IMR-90 (cell line): ENCODE data around the gene ANP32A. TPM values are rescaled to one million over a fixed set of nuclear protein-coding genes. Genes with fewer than 3 reads are reported as not detected.
"Not testable (repeated sequence)": the region's sequence is repeated elsewhere in the genome, so short reads cannot be mapped to it uniquely, and the experiment has no call there.

ENCODE experiments used
- ATAC-seq: fragments of 200-7000 bp; cut with Tn5 transposase; 2 replicates; pipeline ENCODE4 v1.9.1; 2020; ENCODE audit warnings: low read depth, mild to moderate bottlenecking, moderate library complexity
- BruUV-seq: library from RNA; stranded (reverse); fragments of 400-500 nt; replicated peaks from 2 replicates; lab custom pipeline; 2021; lab: Mats Ljungman, UMichigan
- CTCF ChIA-PET: fragments of 300-600 bp; formaldehyde crosslinking; extraction: SDS; loops from one replicate; lab custom pipeline; 2021; ENCODE audit warnings: antibody characterized with exemption; lab: Yijun Ruan, JAX
- POLR2A ChIA-PET: fragments of 300-600 bp; sonication (Branson Sonifier 250); formaldehyde crosslinking; loops from one replicate; lab custom pipeline; 2022; ENCODE audit warnings: antibody characterized with exemption; ENCODE audit not compliant: unreplicated experiment; lab: Charles Lee
- DNase-seq: peaks from one replicate; pipeline ENCODE4 v3.0.0; 2013
- H2AFZ ChIP-seq: replicated peaks from 2 replicates; pipeline ENCODE3; 2013; ENCODE audit warnings: low read length, mild to moderate bottlenecking; ENCODE audit not compliant: poor library complexity
- H2AK5ac ChIP-seq: 2 replicates; pipeline ENCODE4 v1.6.1; 2013; ENCODE audit warnings: low read depth, low read length, inconsistent platforms
- H2AK9ac ChIP-seq: replicated peaks from 2 replicates; pipeline ENCODE3; 2013; ENCODE audit warnings: mild to moderate bottlenecking, low read depth, low read length, moderate library complexity; ENCODE audit not compliant: poor library complexity
- H2BK120ac ChIP-seq: 2 replicates; pipeline ENCODE4 v1.6.1; 2013; ENCODE audit warnings: low read depth, low read length, inconsistent platforms
- H2BK15ac ChIP-seq: 3 replicates; pipeline ENCODE4 v1.6.1; 2013; ENCODE audit warnings: low read depth, low read length, inconsistent platforms
- H2BK20ac ChIP-seq: 2 replicates; pipeline ENCODE4 v1.6.1; 2013; ENCODE audit warnings: low read depth, mild to moderate bottlenecking, inconsistent platforms, low read length, moderate library complexity
- H2BK5ac ChIP-seq: 2 replicates; pipeline ENCODE4 v1.6.1; 2013; ENCODE audit warnings: mild to moderate bottlenecking, low read depth, low read length, inconsistent platforms; ENCODE audit not compliant: poor library complexity, severe bottlenecking
- H3K14ac ChIP-seq: replicated peaks from 2 replicates; pipeline ENCODE4 v1.6.1; 2013; ENCODE audit warnings: low read depth, low read length, inconsistent platforms
- H3K18ac ChIP-seq: 2 replicates; pipeline ENCODE4 v1.6.1; 2013; ENCODE audit warnings: low read depth, low read length, control low read depth
- H3K23ac ChIP-seq: 2 replicates; pipeline ENCODE4 v1.6.1; 2013; ENCODE audit warnings: low read depth, low read length, inconsistent platforms
- H3K27ac ChIP-seq: 2 replicates; pipeline ENCODE4 v1.5.1; 2013; ENCODE audit warnings: mild to moderate bottlenecking, control low read depth, low read length; ENCODE audit not compliant: insufficient read depth
- H3K27me3 ChIP-seq: 2 replicates; pipeline ENCODE4 v1.6.1; 2013; ENCODE audit warnings: low read length; ENCODE audit not compliant: control insufficient read depth, insufficient read depth
- H3K36me3 ChIP-seq: 2 replicates; pipeline ENCODE4 v1.6.1; 2013; ENCODE audit warnings: low read length, mixed read lengths; ENCODE audit not compliant: control insufficient read depth, insufficient read depth
- H3K4ac ChIP-seq: 2 replicates; pipeline ENCODE4 v1.6.1; 2013; ENCODE audit warnings: low read depth, low read length, inconsistent platforms
- H3K4me1 ChIP-seq: 2 replicates; pipeline ENCODE4 v1.6.1; 2013; ENCODE audit warnings: low read length, mixed read lengths; ENCODE audit not compliant: control insufficient read depth, insufficient read depth
- H3K4me2 ChIP-seq: 2 replicates; pipeline ENCODE4 v1.6.1; 2013; ENCODE audit warnings: low read depth, mild to moderate bottlenecking, control low read depth, low read length, moderate library complexity
- H3K4me3 ChIP-seq: 2 replicates; pipeline ENCODE4 v1.5.1; 2013; ENCODE audit warnings: low read depth, mild to moderate bottlenecking, control low read depth, low read length, moderate library complexity; ENCODE audit not compliant: insufficient read depth
- H3K56ac ChIP-seq: 2 replicates; pipeline ENCODE4 v1.6.1; 2013; ENCODE audit warnings: low read length, inconsistent platforms; ENCODE audit not compliant: insufficient read depth; ENCODE audit errors: extremely low read depth
- H3K79me1 ChIP-seq, 2 experiments: 2 replicates each; pipeline ENCODE4 v1.6.1; 2013; ENCODE audit warnings: low read length in 2 of 2, inconsistent platforms in 1 of 2, low read depth in 1 of 2
- H3K9ac ChIP-seq: 2 replicates; pipeline ENCODE4 v1.6.1; 2013; ENCODE audit warnings: low read depth, low read length, control low read depth
- H3K9me1 ChIP-seq: 2 replicates; pipeline ENCODE4 v1.6.1; 2013; ENCODE audit warnings: low read length, inconsistent platforms; ENCODE audit not compliant: insufficient read depth
- H3K9me3 ChIP-seq: 2 replicates; pipeline ENCODE4 v1.6.1; 2013; ENCODE audit warnings: low read length; ENCODE audit not compliant: control insufficient read depth, insufficient read depth
- H4K20me1 ChIP-seq: 2 replicates; pipeline ENCODE4 v1.6.1; 2013; ENCODE audit warnings: low read length, inconsistent platforms; ENCODE audit not compliant: insufficient read depth
- H4K5ac ChIP-seq: 2 replicates; pipeline ENCODE4 v1.6.1; 2013; ENCODE audit warnings: mild to moderate bottlenecking, low read depth, low read length, control low read depth
- H4K8ac ChIP-seq, 2 experiments: 2 replicates each; pipeline ENCODE4 v1.6.1; 2013; ENCODE audit warnings: low read depth in 2 of 2, low read length in 2 of 2, control low read depth in 1 of 2, inconsistent platforms in 1 of 2
- H4K91ac ChIP-seq: 2 replicates; pipeline ENCODE4 v1.6.1; 2013; ENCODE audit warnings: low read depth, low read length, inconsistent platforms; ENCODE audit not compliant: insufficient read depth
- CEBPB ChIP-seq: IDR thresholded peaks from 2 replicates; pipeline ENCODE4 v1.6.1; 2012; ENCODE audit warnings: low read depth, low read length, improper control_type of control experiment
- ELK1 ChIP-seq: fragments of 150-350 bp; IDR thresholded peaks from 2 replicates; pipeline ENCODE4 v1.6.1; 2016; ENCODE audit warnings: low read depth, mild to moderate bottlenecking, low read length, moderate library complexity, borderline replicate concordance
- WGBS, 2 experiments: methylation state at CpG; one replicate each; pipeline versions ENCODE4 v1.1.5 to v1.1.7; 2013; ENCODE audit warnings: missing lambda C conversion rate in 2 of 2; ENCODE audit not compliant: insufficient read length in 1 of 2; ENCODE audit errors: extremely low coverage in 2 of 2; 5-methylcytosine and 5-hydroxymethylcytosine counted together
- dilution Hi-C: fragments of 300-500 bp; cut with HindIII; formaldehyde crosslinking; loops from one replicate; pipeline ENCODE4 v1.14.3; 2018; ENCODE audit warnings: low sequenced_read_pairs; ENCODE audit not compliant: unreplicated experiment
- in situ Hi-C: fragments of 300-500 bp; cut with MboI; formaldehyde crosslinking; loops from 3 replicates; pipeline ENCODE4 v1.14.3; 2019; ENCODE audit warnings: low sequenced_read_pairs, inconsistent platforms, mixed read lengths
- intact Hi-C: fragments of 100-400 bp; cut with micrococcal nuclease; formaldehyde crosslinking; loops from 2 replicates; pipeline ENCODE4 v1.10.0; 2022
- polyA plus RNA-seq, 3 experiments: library from polyadenylated mRNA; depleted of rRNA; stranded (reverse); fragments of >200 nt; gene quantifications; 2 replicates each; pipeline ENCODE4 v1.2.3, GENCODE V29; 2012; ENCODE audit warnings: low replicate concordance in 1 of 3
- total RNA-seq: library from RNA; depleted of rRNA; stranded (reverse); fragments of >200 nt; gene quantifications from 2 replicates; pipeline ENCODE4 v1.2.3, GENCODE V29; 2012

ANP32A gene
- total and polyA plus RNA-seq, 2 of the 4 experiments (the other 2 are of a cell fraction): 62.4 to 72.8 TPM

GRCh38 chr15:68763063-68763462, 57.6 kb downstream of the ANP32A start:
- no peak overlapping the region for H2BK120ac ChIP-seq
- CTCF ChIA-PET: no interaction called here
- no peak overlapping the region for H3K4me3 ChIP-seq
- H3K9me3 ChIP-seq: no peaks in the 10 kb centered on the region
- H3K9ac ChIP-seq: no peak overlapping the region
- POLR2A ChIA-PET: no interaction called here
- no peak overlapping the region for H2AK5ac ChIP-seq
- H2BK15ac ChIP-seq: no peak overlapping the region
- no peak overlapping the region for H3K27ac ChIP-seq
- intact Hi-C loops (no loop called here), in situ Hi-C loops (no loop called here), dilution Hi-C loops (no loop called here)
- peaks cover 3% of the 10 kb centered on the region for H3K27me3 ChIP-seq
- no TSS peak for BruUV-seq
- no peaks in the 10 kb centered on the region for H3K36me3 ChIP-seq
- H2AFZ ChIP-seq: no peak overlapping the region
- H2AK9ac ChIP-seq: no peak overlapping the region
- no peak overlapping the region for H4K5ac ChIP-seq
- H3K18ac ChIP-seq: no peak overlapping the region
- no peak for TF ChIP-seq ELK1
- no peak for TF ChIP-seq CEBPB
- no peak overlapping the region for H3K23ac ChIP-seq
- no peak overlapping the region for H3K4me2 ChIP-seq
- H3K9me1 ChIP-seq: no peaks in the 10 kb centered on the region
- H3K4me1 ChIP-seq: no peaks in the 10 kb centered on the region
- H3K4ac ChIP-seq: no peak overlapping the region
- no peak for DNase-seq
- H3K14ac ChIP-seq: no peak overlapping the region
- H3K79me1 ChIP-seq: no peaks in the 10 kb centered on the region
- no peak overlapping the region for H2BK20ac ChIP-seq
- H4K91ac ChIP-seq: no peak overlapping the region
- H4K20me1 ChIP-seq: no peaks in the 10 kb centered on the region
- H4K8ac ChIP-seq: no peak overlapping the region
- no peak overlapping the region for H3K56ac ChIP-seq
- no CpG with 5 or more reads among the region's 4 CpGs for WGBS, 2 experiments
- no peak for ATAC-seq
- no peak overlapping the region for H2BK5ac ChIP-seq

GRCh38 chr15:68759982-68760579, 60.6 kb downstream of the ANP32A start:
- H3K9ac ChIP-seq, H3K36me3 ChIP-seq, dilution Hi-C loops, H4K91ac ChIP-seq, H3K4ac ChIP-seq, H3K18ac ChIP-seq, H2AFZ ChIP-seq, H3K27me3 ChIP-seq, H3K23ac ChIP-seq, H4K20me1 ChIP-seq, H3K4me2 ChIP-seq, H3K27ac ChIP-seq, H3K56ac ChIP-seq, in situ Hi-C loops, H3K14ac ChIP-seq, H3K4me1 ChIP-seq, POLR2A ChIA-PET, H3K79me1 ChIP-seq, H2AK5ac ChIP-seq, H3K4me3 ChIP-seq, CTCF ChIA-PET, intact Hi-C loops, H2BK15ac ChIP-seq, H2BK5ac ChIP-seq, H2AK9ac ChIP-seq, H3K9me1 ChIP-seq, H4K5ac ChIP-seq, H2BK20ac ChIP-seq, H3K9me3 ChIP-seq, H2BK120ac ChIP-seq, ATAC-seq, BruUV-seq, DNase-seq, H4K8ac ChIP-seq: not testable (repeated sequence)
- 67% methylated on average over 1 of the region's 1 CpG; no CpG with 5 or more reads in 1 of the 2 experiments for WGBS, 2 experiments
